Skeletal muscle cell (primary cell): Measurements from ENCODE around the gene TM6SF1.
"Not testable (repeated sequence)": the region's sequence is repeated elsewhere in the genome, so short reads cannot be mapped to it uniquely, and the experiment has no call there.

Source experiments
- DNase-seq: peaks from one replicate; pipeline ENCODE4 v3.0.0-alpha.2; 2010; ENCODE audit warnings: low read depth
- H3K4me3 ChIP-seq: 2 replicates; pipeline ENCODE4 v1.5.1; 2011; ENCODE audit warnings: low read depth, mild to moderate bottlenecking, control low read depth, low read length, moderate library complexity

Gene TM6SF1

GRCh38 chr15:83164771-83165404, 57.4 kb downstream of the TM6SF1 start:
- no peak overlapping the region for H3K4me3 ChIP-seq
- no peak for DNase-seq

- no peak for DNase-seq
- no peak overlapping the region for H3K4me3 ChIP-seq
These were observed 58.8 kb downstream of the TM6SF1 start for GRCh38 chr15:83166218-83166617.

GRCh38 chr15:83166830-83167229, 59.4 kb downstream of the TM6SF1 start:
- no peak overlapping the region for H3K4me3 ChIP-seq
- DNase-seq, result no peak

- DNase-seq, H3K4me3 ChIP-seq: not testable (repeated sequence)
These were observed 62.1 kb downstream of the TM6SF1 start for GRCh38 chr15:83169576-83169975.

GRCh38 chr15:83170474-83171165, 63.2 kb downstream of the TM6SF1 start:
- DNase-seq, result no peak
- H3K4me3 ChIP-seq, result no peak overlapping the region

GRCh38 chr15:83174891-83175290, 67.4 kb downstream of the TM6SF1 start:
- no peak for DNase-seq
- no peak overlapping the region for H3K4me3 ChIP-seq

GRCh38 chr15:83178390-83178789, 70.9 kb downstream of the TM6SF1 start:
- no peak for DNase-seq
- no peak overlapping the region for H3K4me3 ChIP-seq

GRCh38 chr15:83178869-83179325, 71.5 kb downstream of the TM6SF1 start:
- H3K4me3 ChIP-seq, result no peak overlapping the region
- DNase-seq, result no peak

GRCh38 chr15:83185561-83185960, 78.1 kb downstream of the TM6SF1 start:
- no peak for DNase-seq

More at GRCh38 chr15:83185561-83185960, 78.1 kb downstream of the TM6SF1 start:
- H3K4me3 ChIP-seq, result no peak overlapping the region
